GM12872 (cell line): ENCODE results near the gene APBB2.

Source experiments
- CTCF ChIP-seq: IDR thresholded peaks from 3 replicates; pipeline ENCODE4 v1.5.1; 2011; ENCODE audit warnings: low read depth, mild to moderate bottlenecking, low read length, moderate library complexity; ENCODE audit not compliant: insufficient read depth

APBB2 gene

DNA sequence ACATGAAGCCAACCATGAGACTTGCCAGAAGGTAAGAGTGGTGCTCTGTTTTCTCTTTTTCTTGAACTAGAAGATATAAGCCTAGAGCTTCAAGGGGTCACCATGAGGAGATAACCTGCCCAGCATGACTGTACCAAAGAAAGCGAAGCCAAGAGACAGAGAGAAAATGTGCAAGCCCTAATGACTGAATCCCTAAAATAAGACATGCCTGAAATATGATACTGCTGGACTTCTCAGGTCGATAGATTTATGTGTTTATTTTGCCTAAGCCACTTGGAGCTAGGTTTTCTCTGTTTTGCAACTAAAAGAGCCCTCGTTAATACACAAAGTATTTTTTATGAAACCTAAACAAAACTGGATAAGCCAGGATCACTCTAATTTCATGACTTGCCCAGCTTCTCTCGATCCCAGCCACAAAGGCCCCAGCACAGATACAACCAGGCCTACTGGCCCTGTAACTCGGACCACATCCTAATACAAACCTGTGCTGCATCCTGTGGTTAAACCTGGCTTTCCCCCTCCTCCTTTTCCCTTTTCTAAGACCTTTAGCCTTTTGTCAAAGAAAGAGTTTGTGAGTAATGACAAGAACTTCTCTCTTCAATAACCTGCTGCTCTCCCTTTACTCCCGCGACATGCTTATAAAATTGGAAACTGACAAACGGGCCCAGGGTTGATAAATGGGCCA, 185.8 kb downstream of the APBB2 start:
- no peak for TF ChIP-seq CTCF

GRCh38 chr4:41026971-41027370, 187.4 kb downstream of the APBB2 start:
- TF ChIP-seq CTCF = no peak

DNA sequence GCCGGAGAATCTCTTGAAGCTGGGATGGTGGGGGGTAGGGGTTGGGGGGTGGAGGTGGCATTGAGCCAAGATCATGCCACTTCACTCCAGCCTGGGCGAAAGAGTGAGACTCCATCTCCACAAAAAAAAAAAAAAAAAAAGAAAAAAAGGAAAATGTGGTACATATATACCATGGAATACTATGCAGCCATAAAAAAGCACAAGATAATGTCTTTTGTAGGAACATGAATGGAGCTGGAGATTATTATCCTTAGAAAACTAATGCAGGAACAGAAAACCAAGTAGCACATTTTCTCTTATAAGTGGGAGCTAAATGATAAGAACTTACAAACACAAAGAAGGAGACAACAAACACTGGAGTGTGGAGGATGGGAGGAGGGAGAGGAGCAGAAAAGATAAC, 188.5 kb downstream of the APBB2 start:
- TF ChIP-seq CTCF = no peak

DNA sequence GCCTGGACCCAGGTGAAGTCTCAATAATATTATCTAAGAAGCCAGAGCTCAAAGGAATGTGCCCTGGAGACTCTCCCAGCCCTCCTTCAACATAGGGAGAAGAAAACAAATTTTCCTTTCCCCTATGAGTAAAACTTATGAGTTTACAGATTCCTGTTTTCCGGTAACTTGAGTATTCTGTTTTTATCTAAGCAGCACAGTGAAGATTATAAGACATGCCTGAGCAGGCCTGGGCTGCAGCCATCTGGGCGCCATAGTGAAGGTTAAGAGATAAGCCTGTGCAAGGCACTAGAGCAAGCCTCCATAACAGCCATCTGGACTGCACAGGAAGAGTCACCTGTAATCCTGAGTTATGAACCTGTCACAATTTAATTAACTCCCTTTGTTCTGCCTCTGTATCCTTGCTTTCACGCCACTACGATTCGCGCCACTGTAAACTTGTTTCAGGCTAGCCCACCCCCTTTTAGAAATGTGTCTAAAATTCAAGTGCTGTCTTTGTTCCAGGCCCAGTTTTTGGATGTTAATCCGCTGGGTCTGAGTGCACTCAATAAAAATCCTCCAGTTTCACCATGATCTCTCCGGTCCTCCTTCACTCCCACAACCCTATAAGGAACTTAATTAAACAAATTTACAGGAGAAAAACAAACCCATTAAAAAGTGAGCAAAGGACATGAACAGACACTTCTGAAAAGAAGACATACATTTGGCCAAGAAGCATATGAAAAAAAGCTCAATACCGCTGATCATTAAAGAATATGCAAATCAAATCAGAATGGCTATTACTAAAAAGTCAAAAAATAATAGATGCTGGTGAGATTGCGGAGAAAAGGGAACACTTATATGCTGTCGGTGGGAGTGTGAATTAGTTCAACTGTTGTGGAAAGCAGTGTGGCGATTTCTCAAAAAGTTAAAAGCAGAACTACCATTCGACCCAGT, 189.5 kb downstream of the APBB2 start:
- TF ChIP-seq CTCF = no peak

- no peak for TF ChIP-seq CTCF
These were observed 192.2 kb downstream of the APBB2 start for GRCh38 chr4:41022116-41022515.

DNA sequence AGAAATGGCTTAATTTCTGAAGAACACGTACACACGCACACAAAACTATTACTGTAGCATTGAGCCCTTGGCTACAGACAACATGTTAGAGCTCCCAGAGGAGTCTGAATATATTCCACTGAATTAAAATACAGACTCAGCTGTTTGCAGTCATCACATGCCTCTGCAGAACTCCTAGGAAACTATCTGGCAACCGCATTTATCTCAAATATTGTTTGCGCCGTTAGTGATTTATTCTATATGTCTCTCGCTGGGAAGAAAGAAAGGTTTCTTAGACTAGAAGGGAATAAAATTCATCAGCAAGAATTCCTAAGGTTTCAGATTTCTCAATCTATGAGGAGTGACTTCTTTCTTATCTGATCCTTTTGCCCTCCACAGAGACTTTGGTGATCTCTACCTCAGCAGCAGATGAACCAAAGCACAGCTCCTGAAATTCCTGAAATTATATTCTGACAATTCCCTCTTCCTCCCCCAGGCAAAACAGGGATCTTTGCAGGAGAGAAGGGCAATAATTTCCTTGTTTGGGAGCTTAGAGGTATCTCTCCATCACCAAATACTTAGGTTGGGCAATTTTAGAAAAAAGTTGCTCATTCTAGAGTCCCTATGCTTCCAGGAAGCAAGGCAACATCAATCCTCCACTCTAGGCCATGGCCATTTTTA, 199.2 kb downstream of the APBB2 start:
- no peak for TF ChIP-seq CTCF

DNA sequence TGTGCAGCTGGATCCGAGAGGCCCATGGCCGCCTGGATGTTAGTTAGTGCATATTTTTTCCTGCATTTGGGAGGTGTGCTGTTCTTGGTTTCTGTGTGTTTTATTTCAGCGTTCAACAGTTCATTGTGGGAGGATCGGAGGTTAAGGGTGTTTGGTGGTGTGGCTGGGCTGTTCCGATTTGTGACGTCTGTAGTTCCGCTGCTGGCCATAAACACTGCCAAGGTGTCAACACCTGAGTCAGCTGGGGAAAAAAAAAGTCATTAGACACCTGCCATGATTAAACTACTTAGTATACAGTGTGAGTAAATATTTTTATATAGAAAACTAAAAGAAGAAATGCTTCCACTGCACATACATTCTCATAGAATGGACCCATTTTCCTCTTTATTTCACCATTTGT, 200.2 kb downstream of the APBB2 start:
- no peak for TF ChIP-seq CTCF
